Subcutaneous adipose tissue (tissue), 4 donors: ENCODE results near the gene NLK. TPM values are rescaled to one million over a fixed set of nuclear protein-coding genes. Genes with fewer than 3 reads are reported as not detected.

Experiments
- total RNA-seq, 4 donors: library from RNA; depleted of rRNA; stranded (reverse); fragments of >200 nt; gene quantifications; one replicate each; pipeline ENCODE4 v1.1.0, GENCODE V29; 2016
- TF ChIP-seq, protein P1 (sequence below): fragments of 450-650 bp; IDR thresholded peaks from one replicate; pipeline ENCODE4 v1.5.1; 2016; ENCODE audit warnings: low read depth, mild to moderate bottlenecking, control low read depth, antibody characterized with exemption, moderate library complexity

NLK gene
- total RNA-seq, 4 donors from 2014 or later = 18.1 to 33.4 (median 22.8) TPM

DNA sequence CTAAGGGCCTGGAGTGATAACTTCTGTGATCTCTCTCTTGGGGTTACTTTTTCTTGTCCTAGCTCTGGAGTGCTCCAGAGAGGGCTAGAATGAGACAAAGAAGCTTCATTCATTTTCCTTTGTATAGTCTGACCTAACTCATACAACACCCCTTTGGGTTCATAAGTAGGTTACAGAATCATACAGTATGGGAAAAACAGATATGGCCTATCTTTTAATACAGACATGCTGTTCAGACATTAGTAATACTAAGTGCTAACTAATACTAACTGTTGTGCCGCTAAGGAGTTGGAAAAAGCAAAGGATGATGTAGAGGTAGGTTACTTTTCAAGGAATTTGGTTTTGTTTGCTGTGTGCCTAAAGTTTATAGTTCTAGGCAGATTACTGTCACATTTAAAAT, 84.7 kb downstream of the NLK start:
- TF ChIP-seq, protein P1, sequence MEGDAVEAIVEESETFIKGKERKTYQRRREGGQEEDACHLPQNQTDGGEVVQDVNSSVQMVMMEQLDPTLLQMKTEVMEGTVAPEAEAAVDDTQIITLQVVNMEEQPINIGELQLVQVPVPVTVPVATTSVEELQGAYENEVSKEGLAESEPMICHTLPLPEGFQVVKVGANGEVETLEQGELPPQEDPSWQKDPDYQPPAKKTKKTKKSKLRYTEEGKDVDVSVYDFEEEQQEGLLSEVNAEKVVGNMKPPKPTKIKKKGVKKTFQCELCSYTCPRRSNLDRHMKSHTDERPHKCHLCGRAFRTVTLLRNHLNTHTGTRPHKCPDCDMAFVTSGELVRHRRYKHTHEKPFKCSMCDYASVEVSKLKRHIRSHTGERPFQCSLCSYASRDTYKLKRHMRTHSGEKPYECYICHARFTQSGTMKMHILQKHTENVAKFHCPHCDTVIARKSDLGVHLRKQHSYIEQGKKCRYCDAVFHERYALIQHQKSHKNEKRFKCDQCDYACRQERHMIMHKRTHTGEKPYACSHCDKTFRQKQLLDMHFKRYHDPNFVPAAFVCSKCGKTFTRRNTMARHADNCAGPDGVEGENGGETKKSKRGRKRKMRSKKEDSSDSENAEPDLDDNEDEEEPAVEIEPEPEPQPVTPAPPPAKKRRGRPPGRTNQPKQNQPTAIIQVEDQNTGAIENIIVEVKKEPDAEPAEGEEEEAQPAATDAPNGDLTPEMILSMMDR = no peak

DNA sequence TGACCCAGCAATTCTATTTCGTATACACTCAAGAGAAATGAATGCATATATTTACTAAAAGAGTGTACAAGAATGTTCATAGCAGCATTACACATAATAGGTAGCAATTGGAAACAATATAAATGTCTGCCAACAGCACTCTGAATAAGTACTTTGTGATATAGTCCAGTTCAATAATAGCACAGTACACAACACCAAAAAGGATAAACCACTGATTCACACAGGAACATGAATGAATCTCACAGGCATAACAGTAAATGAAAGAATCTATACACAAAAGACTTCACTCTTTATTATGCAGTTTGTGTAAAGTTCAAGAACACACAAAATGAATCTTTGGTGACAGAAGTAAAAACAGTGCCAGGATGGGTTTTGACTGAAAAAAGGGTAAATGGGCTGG, 86.3 kb downstream of the NLK start:
- TF ChIP-seq, protein P1 = no peak

DNA sequence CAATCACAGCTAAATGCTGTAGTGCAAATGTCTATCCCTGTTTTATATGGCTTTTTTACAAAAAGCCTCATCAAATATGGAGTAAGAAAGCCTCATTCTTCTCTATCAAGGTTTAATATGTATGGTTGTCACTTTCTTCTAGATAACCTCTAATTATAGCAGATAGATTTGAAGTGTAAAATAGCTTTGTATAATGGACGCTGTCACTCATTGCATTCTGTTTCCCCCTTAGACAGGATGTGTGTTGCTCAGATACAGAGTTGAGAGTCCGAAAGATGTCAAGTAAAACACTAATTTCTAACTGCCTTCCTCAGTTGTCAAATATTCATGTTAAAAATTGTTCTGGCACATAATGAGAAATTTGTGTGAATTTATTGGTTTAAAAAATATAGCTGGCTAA, 88.0 kb downstream of the NLK start:
- TF ChIP-seq, protein P1 = no peak

DNA sequence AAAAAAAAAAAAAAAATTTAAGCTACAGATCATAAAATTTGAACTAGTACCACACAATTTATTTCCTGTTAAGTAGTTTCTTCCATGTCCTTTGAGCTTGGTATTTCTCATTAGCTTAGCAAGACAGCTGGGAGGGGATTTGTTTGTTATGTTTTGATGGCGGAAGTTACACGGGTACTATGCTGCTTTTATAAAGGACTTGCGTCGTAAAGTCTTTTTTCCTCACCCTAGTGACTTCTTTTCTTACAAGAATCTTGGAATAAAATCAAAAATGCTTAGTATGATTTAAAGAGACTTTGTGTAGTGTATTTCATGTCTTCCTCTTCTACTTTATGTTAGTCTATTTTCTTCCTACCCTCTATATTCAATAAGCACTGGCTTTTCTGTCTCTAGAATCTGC, 89.1 kb downstream of the NLK start:
- TF ChIP-seq, protein P1 = no peak

DNA sequence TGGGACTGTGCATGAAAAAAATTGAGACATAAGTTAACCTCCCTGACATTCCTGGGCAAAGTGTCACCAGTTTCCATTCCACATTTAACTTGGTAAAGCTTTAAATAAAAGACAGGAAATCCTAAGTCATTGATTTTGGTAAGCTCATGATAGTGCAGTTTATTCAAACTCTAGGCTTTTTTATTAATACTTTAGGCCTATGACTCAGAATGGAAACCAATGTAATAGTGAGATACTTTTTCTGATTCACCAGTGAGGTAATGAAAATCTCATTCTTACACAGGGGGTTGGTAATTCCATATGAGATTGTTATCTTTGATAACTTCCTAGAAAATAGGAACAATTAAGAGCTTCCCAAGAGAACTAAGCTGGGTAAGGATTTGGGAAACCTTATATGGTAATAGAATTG, 91.1 kb downstream of the NLK start:
- TF ChIP-seq, protein P1 = no peak

DNA sequence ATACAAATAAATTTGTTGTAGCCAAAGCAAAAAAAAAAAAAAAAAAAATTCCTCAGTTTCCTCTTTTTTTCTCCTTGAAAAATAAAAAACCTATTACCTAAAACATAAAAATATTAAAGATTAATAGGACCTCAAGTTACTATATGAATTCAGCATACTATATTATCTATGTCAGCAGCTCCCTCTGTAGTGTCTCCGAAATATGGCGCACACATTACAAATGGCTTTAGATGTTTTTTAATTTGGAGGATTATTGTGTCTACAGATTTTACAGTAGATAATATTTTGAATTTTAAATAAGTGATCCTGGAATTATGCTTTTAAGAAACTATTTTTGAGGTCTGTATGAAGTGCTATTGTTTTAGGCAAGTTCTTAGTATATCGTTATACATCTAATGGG, 94.4 kb downstream of the NLK start:
- TF ChIP-seq, protein P1 = no peak

DNA sequence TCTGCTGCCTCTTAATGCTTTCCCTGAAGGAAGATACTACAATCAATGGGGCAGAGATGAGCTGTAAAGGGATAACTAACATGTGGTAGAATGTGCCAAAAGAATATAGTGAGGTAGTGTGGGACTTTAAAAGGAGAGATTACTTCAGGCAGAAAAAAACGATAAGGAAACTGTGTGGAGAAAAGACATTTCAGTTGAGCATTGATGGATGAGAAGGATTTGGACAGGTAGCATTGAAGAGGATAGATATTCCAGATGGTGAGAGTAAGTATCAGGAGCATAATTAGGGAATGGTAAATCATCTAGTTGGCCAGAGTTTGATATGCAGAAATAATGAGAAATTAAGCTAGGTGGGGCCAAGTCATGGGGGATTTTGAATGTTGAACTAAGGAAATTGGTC, 97.3 kb downstream of the NLK start:
- TF ChIP-seq, protein P1 = no peak

DNA sequence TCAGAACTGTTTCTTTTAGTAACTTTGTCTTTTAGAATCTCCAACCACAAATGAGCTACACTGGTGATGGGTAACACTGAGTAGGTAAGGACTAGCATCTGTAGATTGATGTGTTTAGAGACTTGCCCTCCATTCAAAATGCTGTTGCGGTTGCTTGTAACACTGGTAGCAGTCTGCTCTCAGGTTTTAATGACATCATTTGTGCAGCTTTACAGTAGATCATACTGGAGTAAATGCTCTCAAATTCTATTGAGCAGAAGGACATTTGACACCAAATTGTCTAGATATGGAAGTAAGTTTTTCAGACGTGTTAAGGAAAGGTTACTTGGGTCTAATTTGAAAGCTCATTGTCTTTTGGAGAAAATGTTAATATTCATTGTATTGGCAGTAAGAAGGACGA, 98.8 kb downstream of the NLK start:
- TF ChIP-seq, protein P1 = no peak
